OCI-LY3 (cell line): Measurements from ENCODE around the gene SFXN5.

Experiments
- CTCF ChIP-seq: fragments of 200-600, 300-600 bp; sonication (generic); IDR thresholded peaks from 2 replicates; pipeline ENCODE4 v1.5.1; 2014; ENCODE audit warnings: antibody characterized with exemption, low read length, low read depth
- EZH2phosphoT487 ChIP-seq: fragments of 200-600 bp; shearing (Covaris generic); IDR thresholded peaks from 2 replicates; pipeline ENCODE4 v1.6.1; 2018; ENCODE audit warnings: antibody characterized with exemption, mixed run types, low read depth

- no peak for TF ChIP-seq CTCF
- no peak for TF ChIP-seq EZH2phosphoT487
Observed at GRCh38 chr2:73088703-73089102, 17.2 kb upstream of the SFXN5 start.
